GM18526 (cell line): ENCODE results near the gene ZNF655.
A peak's percentile ranks its signal among the peaks of the same experiment; 100 is the strongest.

Experiments
- POLR2A ChIP-seq: IDR thresholded peaks from 3 replicates; pipeline ENCODE4 v1.6.1; 2011; ENCODE audit not compliant: insufficient read length; ENCODE audit errors: extremely low read depth

Gene ZNF655

DNA sequence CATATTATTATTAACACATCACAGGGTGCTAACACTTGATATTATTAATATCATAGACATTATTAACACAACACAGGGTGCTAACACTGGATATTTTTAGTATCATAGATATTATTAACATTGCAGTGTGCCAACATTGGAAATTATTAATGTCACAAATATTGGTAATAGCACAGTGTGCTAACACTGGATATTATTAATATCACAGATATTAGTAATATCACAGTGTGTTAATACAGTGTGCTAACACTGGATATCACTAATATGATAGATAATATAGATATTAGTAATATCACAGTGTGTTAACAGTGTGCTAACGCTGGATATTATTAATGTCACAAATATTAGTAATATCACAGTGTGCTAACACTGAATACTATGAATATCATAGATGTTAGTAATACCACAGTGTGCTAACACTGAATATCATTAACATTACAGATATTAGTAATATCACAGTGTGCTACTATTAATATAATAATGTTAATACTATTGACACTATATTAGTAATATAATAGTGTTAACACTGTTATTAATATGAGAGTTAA, 38.0 kb downstream of the ZNF655 start:
- no peak for TF ChIP-seq POLR2A

DNA sequence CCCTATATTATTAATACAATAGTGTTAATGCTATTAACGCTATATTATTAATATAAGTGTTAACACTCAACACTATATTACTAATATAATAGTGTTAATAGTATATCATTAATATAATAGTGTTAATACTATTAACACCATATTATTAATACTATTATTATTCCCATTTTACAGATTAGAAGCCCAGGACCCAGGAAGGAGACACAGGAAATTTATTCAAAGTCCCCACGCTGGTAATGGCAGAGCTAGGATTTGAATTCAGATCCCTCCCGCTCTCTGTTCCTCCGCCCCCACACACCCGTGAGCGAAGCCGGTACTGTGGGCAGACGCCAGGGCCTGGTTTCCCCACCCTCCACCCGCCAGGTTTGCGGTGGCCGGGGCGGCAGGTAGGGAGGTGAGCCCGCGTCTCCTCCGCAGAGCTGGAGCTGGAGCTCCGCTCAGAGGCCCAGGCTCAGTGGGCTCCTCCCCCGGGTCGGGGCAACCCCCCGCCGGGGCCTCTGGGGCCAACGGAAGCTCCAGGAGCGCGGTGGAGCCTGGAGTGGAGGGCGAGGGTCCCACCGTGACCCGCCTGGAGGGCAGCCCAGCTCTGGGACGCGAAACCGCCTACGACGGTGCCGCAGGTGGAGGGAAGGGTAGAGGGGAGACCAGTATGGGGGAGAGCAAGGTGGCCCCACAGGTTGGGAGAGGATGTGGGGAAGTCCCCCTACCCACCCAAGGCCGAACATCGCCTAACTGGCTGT, 39.5 kb downstream of the ZNF655 start, which contains the start of gene TMEM225B:
TMEM225B (plus strand) TSS at position 506 of the 740 bp plus-strand sequence. CDS start 6,122 bp downstream, outside the sequence.
- TF ChIP-seq POLR2A: no peak

DNA sequence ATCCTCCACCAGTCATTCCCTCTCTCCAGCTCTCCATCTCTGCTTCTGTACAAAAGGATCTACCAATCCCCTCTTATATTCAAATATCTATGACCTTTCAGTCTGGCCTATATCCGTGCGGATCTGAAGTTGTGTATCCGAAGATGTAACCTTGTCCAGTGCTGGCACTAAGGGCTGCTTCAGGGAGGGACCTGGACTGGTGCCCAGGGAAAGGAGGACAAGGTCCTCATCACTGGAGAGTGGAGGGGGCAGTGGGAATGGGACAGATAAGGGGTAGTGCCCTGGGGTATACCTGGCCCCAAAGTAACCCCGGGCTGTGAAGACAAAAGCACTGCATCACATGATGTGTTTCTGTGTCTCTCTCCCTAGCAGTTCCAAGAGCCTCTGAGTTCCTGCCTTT, 41.4 kb downstream of the ZNF655 start:
- TF ChIP-seq POLR2A: no peak

DNA sequence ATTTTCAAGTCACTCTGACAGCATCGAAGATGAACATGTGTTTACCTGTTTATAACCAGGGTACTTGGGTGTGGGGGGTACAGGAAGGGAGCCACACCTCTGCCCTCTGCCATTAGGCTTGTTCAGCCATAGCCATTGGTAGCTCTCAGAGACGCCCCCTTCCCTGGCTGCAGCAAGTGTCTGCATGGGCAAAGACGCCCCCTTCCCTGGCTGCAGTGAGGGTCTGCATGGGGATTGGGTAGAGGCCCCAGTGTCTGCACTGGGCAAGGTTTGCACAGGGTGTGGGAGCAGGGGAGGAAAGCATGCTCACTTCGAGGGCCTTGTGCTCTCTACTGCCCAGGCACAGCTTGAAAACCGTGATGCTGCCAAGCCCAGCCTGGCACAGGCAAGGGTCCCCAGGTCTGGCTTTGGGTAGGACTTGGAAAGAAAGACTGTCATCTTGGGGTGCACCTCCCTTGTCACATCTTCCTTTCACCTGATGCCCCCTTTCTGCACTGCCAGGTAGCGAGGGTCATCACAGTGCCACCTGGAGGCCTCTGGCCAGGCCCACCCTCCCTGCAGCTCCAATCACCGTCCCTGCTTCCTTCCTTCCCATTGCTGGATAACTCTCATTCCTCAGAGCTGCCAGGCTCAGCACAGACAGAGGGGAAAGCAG, 43.3 kb downstream of the ZNF655 start:
- TF ChIP-seq POLR2A: no peak

DNA sequence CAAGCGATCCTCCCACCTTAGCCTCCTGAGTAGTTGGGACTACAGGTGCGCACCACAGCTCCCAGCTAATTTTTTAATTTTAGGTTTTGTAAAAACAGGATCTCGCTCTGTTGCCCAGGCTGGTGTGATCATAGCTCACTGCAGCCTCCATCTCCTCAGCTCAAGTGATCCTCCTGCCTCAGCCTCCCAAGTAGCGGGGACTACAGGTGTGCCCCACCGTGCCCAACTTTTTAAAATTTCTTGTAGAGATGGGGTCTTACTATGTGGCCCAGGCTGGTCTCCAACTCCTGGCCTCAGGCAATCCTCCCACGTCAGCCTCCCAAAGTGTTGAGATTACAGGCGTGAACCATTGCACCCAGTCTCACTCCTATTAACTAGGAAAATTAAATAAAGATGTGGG, 47.1 kb downstream of the ZNF655 start:
- TF ChIP-seq POLR2A: no peak

DNA sequence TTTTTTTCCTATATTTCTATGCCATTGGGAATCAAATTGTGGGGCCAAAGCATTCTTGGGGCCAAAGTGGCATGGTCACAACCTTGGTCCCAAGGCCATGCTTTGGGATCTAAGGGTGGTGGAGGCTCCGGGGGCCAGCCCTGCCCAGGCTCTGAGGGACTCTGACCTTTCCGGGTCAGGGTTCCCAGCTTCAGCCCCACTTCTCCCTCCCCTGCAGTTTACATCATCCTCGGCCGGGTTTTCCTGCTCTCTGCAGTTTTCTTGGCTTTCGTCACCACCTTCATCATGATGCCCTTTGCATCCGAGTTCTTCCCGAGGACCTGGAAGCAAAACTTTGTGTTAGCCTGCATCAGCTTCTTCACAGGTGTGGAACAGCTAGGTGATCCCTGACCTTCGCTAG, 48.1 kb downstream of the ZNF655 start:
- no peak for TF ChIP-seq POLR2A

DNA sequence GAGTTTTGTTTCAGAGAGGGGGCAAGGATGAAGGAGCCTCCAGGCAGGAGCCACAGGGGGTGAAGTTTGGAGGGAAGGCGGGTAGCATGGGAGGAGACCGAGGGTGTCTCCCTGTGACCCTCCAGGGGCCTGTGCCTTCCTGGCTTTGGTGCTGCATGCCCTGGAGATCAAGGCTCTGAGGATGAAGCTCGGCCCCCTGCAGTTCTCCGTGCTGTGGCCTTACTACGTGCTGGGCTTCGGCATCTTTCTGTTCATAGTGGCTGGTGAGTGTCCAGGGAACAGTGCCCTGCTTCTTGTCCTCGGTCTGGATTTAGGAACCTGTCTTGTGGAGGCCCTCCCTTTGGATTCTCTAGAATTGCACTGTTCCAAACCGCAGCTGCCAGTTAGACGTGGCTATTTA, 49.1 kb downstream of the ZNF655 start:
- no peak for TF ChIP-seq POLR2A

DNA sequence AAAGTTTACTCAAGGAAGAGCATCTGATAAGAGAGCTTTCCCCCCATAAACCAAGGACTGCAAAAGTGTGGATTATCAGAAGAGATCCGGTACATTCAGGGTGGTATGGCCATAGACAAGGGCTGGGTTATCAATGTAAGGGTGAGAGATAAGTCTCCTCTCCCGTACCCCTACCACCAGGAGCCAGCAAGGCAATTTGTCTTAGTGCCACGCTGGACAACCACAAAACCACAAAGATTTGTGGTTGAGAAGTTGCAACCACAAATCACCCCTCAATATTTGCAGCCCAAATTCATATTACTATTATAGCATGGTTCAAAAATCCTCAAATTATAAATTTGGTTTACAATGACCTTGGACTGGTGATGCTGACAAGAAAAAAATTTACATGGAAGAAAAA, 56.1 kb downstream of the ZNF655 start:
- TF ChIP-seq POLR2A: no peak

DNA sequence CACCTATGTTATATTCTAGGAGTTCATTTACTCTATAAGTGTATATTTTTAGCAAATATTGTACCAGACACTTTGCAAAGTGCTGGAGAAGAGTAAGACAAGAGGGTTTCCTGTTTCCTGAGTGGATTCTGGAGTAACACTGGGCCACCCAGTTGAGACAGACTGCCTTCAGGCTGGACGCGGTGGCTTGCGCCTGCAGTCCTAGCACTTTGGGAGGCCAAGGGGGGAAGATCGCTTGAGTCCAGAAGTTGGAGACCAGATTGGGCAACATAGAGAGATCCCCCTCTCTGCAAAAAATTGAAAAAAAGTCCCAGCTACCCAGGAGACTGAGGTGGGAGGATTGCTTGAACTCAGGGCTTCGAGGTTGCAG, 57.5 kb downstream of the ZNF655 start:
- TF ChIP-seq POLR2A: no peak

DNA sequence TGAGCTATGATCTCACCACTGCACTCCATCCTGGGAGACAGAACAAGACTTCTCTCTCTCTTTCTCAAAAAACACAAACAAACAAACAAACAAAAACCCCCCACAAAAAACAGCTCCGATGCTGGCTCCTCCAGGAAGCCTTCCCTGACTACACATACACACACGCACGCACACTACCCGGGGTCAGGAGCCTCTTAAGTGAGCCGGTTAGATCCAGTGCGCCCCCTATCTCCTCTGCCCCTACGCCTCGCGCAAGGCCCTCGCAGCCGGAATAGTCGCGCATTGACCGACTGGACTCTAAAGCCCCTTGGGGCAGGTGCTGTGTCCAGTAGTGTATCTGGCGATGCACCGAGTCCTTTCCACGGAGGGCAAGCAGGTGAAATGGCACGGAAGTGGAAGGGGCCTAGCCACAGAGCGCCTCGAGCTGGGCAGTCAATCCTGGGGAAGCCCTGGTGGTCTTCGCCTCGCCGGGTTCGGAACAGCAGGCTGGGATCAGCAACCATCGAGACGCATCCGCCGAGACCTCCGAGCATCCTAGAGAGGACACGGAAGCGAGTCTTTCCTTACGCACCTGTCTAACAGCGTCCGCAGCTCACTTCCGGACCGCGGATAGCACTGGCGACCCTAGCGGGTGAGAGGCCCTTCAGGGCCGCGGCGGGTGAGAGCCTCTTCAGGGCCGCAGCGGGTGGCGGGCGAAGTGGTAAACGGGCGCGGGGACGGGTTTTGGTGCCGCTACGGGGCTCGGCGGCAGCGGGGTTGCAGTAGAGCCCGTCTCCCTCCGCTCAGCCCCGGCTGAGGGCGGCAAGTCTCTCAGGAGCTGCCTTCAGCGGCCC, 58.1 kb downstream of the ZNF655 start, which contains the start of gene ZSCAN25:
ZSCAN25 (plus strand) TSS at position 588 of the 833 bp plus-strand sequence. CDS start 2,661 bp downstream, outside the sequence.
- TF ChIP-seq POLR2A: peak; percentile 83

DNA sequence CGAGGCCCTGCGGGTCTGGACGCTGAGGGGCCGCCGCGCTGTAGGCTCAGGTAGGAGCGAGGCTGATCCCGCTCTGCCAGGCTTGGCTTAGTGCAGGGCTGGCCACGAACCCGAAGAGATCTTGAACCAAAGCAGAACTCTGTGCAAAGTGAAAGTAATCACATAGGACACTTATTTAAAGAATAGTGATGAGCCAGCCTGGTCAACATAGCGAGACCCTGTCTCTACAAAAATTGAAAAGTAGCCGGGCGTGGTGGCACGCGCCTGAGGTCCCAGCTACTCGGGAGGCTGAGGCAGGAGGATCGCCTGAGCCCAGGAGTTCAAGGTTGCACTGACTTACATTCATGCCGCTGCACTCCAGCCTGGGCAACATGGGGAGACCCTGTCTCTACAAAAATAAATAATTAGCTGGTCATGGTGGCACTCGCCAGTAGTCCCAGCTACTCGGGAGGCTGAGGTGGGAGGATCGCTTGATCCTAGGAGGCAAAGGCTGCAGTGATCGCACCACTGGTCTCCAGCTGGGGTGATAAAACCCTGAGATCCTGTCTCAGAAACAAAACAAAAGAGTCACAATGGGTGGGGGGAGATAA, 58.8 kb downstream of the ZNF655 start:
- no peak for TF ChIP-seq POLR2A

DNA sequence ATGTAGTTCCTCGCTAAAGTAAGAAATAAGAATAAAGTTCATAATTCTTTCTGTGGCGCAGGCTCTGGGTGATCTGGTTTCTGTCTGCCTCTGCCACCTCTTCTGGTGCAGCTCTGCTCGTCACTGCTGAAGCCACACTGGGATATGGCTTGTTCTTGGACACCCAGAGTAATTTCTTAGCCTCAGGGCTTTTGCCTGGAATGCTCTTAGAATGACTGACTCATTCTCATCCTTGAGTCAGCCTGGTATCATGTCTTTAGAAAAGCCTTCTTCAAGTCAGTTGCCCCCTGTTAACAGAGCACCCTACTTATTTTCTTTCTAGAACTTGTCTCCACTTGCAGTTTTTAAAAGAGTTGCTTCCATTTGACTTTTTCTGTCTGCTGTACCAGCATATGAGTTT, 60.3 kb downstream of the ZNF655 start:
- no peak for TF ChIP-seq POLR2A

DNA sequence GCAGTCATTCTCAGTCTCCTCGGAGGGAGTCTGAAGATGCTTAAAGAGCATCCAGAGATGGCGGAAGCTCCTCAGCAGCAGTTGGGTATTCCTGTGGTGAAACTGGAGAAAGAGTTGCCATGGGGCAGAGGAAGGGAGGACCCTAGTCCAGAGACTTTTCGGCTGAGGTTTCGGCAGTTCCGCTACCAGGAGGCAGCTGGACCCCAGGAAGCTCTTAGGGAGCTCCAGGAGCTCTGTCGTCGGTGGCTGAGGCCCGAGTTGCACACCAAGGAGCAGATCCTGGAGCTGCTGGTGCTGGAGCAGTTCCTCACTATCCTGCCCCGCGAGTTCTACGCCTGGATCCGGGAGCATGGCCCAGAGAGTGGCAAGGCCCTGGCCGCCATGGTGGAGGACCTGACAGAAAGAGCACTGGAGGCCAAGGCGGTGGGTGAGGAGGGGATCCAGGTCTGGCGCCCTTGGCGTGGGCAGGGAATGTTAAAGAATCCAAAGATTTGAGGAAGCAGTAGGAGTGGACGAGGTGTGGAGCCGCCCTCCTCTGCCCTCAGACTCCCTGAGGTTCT, 61.2 kb downstream of the ZNF655 start:
- no peak for TF ChIP-seq POLR2A

DNA sequence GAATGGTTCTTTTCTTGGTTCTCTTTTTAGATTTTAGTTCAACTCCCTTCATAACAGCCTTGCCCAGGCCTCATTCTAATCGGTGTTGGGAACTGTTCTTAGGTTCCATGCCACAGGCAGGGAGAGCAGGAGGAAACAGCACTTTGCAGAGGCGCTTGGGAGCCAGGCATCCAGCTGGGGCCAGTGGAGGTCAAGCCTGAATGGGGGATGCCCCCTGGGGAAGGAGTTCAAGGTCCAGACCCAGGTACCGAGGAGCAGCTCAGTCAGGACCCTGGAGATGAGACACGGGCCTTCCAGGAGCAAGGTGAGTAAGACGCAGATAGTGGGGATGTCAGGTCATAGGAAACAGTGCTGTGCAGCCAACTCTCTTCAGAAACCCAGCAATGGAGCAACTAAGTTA, 62.8 kb downstream of the ZNF655 start:
- TF ChIP-seq POLR2A: no peak

DNA sequence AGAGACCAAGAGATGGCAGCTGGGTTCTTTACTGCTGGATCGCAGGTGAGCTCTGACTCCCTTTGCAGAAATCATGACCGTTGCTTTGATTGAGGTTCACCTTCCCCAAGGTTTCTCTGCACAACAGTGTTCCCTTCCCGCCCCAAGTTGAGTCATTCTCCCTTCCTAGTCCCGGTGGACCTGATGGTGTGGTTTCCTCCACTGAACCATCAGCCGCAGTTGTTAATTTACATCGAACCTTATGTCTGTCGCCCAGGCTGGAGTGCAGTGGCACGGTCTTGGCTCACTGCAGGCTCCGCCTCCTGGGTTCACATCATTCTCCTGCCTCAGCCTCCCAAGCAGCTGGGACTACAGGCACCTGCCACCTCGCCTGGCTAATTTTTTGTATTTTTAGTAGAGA, 64.2 kb downstream of the ZNF655 start:
- TF ChIP-seq POLR2A: no peak

DNA sequence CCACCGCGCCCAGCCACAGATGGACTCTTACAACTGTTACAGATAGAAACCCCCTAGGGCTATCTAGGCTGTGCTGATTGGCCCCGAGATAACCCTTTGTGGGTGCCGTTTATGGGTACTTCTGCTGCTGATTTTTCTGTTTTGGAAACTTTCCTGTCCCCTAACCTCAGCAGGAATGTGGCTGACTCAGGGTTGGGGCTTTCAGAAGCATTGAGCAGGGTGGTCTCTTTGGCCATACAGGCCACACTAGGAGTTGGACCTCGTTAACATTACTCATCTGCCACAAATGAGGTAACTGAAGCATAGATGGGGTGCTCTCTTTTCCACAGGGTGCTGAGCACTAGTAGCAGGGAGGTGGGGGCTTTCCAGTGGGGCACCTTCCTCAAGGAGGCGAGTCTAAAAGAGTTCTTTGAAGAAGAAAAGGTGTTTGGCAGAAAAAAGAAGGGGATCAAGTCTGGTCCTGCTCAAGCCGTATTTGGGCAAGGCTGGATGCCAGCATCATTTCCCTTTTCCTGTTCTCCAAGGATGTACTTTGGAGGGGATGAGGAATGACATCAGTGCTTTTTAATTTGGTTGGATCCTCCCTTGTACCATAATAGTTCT, 64.8 kb downstream of the ZNF655 start:
- TF ChIP-seq POLR2A: no peak
